Endothelial cell of umbilical vein (primary cell): ENCODE measurements around the gene WBP2. TPM values are rescaled to one million over a fixed set of nuclear protein-coding genes. Genes with fewer than 3 reads are reported as not detected.
A peak's percentile ranks its signal among the peaks of the same experiment; 100 is the strongest.
"Not testable (repeated sequence)": the region's sequence is repeated elsewhere in the genome, so short reads cannot be mapped to it uniquely, and the experiment has no call there.

ENCODE experiments used
- BruUV-seq: library from RNA; stranded (reverse); fragments of 400-500 nt; replicated peaks from 2 replicates; lab custom pipeline; 2021; lab: Mats Ljungman, UMichigan
- CTCF ChIA-PET: fragments of 300-600, 350-600 bp; sonication (Branson Sonifier 250); formaldehyde crosslinking; loops from one replicate; lab custom pipeline; 2021; ENCODE audit warnings: antibody characterized with exemption, inconsistent platforms; lab: Charles Lee
- POLR2A ChIA-PET: fragments of 300-600, 350-600 bp; sonication (Branson Sonifier 250); formaldehyde crosslinking; loops from one replicate; lab custom pipeline; 2021; ENCODE audit warnings: antibody characterized with exemption, inconsistent platforms; lab: Charles Lee
- DNase-seq: peaks from one replicate; pipeline ENCODE4 v3.0.0-alpha.2; 2011; ENCODE audit warnings: low read depth, low spot score
- FAIRE-seq: peaks from 2 replicates; lab custom pipeline; 2011; peaks lifted over from hg19 to GRCh38; lab: Jason Lieb, UNC
- H2AFZ ChIP-seq: 2 replicates; pipeline ENCODE4 v1.6.0; 2012; ENCODE audit warnings: low read depth, low read length, control low read depth, inconsistent platforms
- H3K27ac ChIP-seq: 2 replicates; pipeline ENCODE4 v1.5.1; 2011; ENCODE audit warnings: low read depth, mild to moderate bottlenecking, control low read depth, low read length, moderate library complexity; ENCODE audit not compliant: insufficient read depth
- H3K27me3 ChIP-seq, 2 experiments: 2 replicates each; pipeline versions ENCODE4 v1.6.0 to v1.6.1; 2011; ENCODE audit warnings: low read length in 2 of 2, mixed read lengths in 1 of 2; ENCODE audit not compliant: control insufficient read depth in 2 of 2, insufficient read depth in 2 of 2
- H3K36me3 ChIP-seq, 2 experiments: 2 replicates in 1 of 2; 3 replicates in 1 of 2; pipeline ENCODE4 v1.5.1; 2011; ENCODE audit warnings: low read length in 2 of 2, mild to moderate bottlenecking in 1 of 2, moderate library complexity in 1 of 2; ENCODE audit not compliant: control insufficient read depth in 2 of 2, insufficient read depth in 2 of 2; ENCODE audit errors: extremely low read depth in 1 of 2
- H3K4me1 ChIP-seq: 3 replicates; pipeline ENCODE4 v1.5.1; 2011; ENCODE audit warnings: mild to moderate bottlenecking, low read length; ENCODE audit not compliant: control insufficient read depth, insufficient read depth; ENCODE audit errors: extremely low read depth
- H3K4me2 ChIP-seq: 2 replicates; pipeline ENCODE4 v1.6.1; 2011; ENCODE audit warnings: low read length, control low read depth, mixed read lengths; ENCODE audit not compliant: insufficient read depth
- H3K4me3 ChIP-seq, 3 experiments: fragments of 200-600 bp in 1 of 3; sonication (generic), shearing (Covaris generic) in 1 of 3; replicated peaks in 1 of 3; 2 replicates each; pipeline ENCODE4 v1.5.1; 2011 to 2016; ENCODE audit warnings: control low read depth in 3 of 3, low read length in 3 of 3, mild to moderate bottlenecking in 2 of 3, inconsistent platforms in 1 of 3, low read depth in 1 of 3, moderate library complexity in 1 of 3; ENCODE audit not compliant: insufficient read depth in 1 of 3
- H3K79me2 ChIP-seq: 2 replicates; pipeline ENCODE4 v1.6.0; 2012; ENCODE audit warnings: low read length, inconsistent platforms; ENCODE audit not compliant: control insufficient read depth, insufficient read depth
- H3K9ac ChIP-seq: replicated peaks from 2 replicates; pipeline ENCODE3; 2011; ENCODE audit warnings: low read length, control low read depth; ENCODE audit not compliant: insufficient read depth; ENCODE audit errors: extremely low read depth
- H3K9me1 ChIP-seq: replicated peaks from 3 replicates; pipeline ENCODE4 v1.6.0; 2011; ENCODE audit warnings: mild to moderate bottlenecking, low read length; ENCODE audit not compliant: control insufficient read depth, insufficient read depth; ENCODE audit errors: extremely low read depth
- H3K9me3 ChIP-seq: replicated peaks from 2 replicates; pipeline ENCODE4 v1.5.1; 2012; ENCODE audit warnings: low read length, inconsistent platforms; ENCODE audit not compliant: control insufficient read depth, insufficient read depth
- H4K20me1 ChIP-seq: replicated peaks from 2 replicates; pipeline ENCODE3; 2011; ENCODE audit warnings: mild to moderate bottlenecking, low read length; ENCODE audit not compliant: control insufficient read depth, insufficient read depth; ENCODE audit errors: extremely low read depth
- CTCF ChIP-seq, 2 donors: IDR thresholded peaks; 1 replicate in 1 of 2; 2 replicates in 1 of 2; pipeline ENCODE4 v1.5.1; 2011; ENCODE audit warnings: low read length in 2 of 2, mild to moderate bottlenecking in 2 of 2, moderate library complexity in 2 of 2, control low read depth in 1 of 2, inconsistent platforms in 1 of 2, low read depth in 1 of 2; ENCODE audit not compliant: insufficient read depth in 1 of 2; ENCODE audit errors: extremely low read depth in 1 of 2
- EZH2 ChIP-seq: IDR thresholded peaks from 2 replicates; pipeline ENCODE4 v1.6.1; 2012; ENCODE audit warnings: borderline replicate concordance, low read depth, mild to moderate bottlenecking, moderate library complexity, low read length, inconsistent platforms; ENCODE audit not compliant: severe bottlenecking
- FOS ChIP-seq: IDR thresholded peaks from 2 replicates; pipeline ENCODE4 v1.6.1; 2011; ENCODE audit warnings: mild to moderate bottlenecking, low read length, moderate library complexity, borderline replicate concordance; ENCODE audit not compliant: insufficient read depth
- GATA2 ChIP-seq: IDR thresholded peaks from 2 replicates; pipeline ENCODE4 v1.7.0; 2011; ENCODE audit warnings: low read depth, mild to moderate bottlenecking, moderate library complexity, mixed read lengths, low read length; ENCODE audit not compliant: insufficient read length, insufficient read depth
- JUN ChIP-seq: IDR thresholded peaks from 2 replicates; pipeline ENCODE4 v1.6.1; 2011; ENCODE audit warnings: borderline replicate concordance, low read depth; ENCODE audit not compliant: insufficient read length, insufficient read depth
- MAX ChIP-seq: IDR thresholded peaks from 2 replicates; pipeline ENCODE4 v1.6.1; 2011; ENCODE audit not compliant: insufficient read depth, insufficient read length
- MYC ChIP-seq: IDR thresholded peaks from one replicate; pipeline ENCODE4 v1.6.1; 2011; ENCODE audit warnings: mild to moderate bottlenecking, low read depth, low read length
- POLR2A ChIP-seq: IDR thresholded peaks from 2 replicates; pipeline ENCODE4 v1.6.1; 2012; ENCODE audit warnings: low read depth, mild to moderate bottlenecking, control low read depth, low read length
- POLR2AphosphoS5 ChIP-seq: IDR thresholded peaks from 2 replicates; pipeline ENCODE4 v1.6.1; 2012; ENCODE audit warnings: low read depth, mild to moderate bottlenecking, control low read depth, low read length, moderate library complexity; ENCODE audit not compliant: insufficient read depth
- dilution Hi-C: fragments of 300-500 bp; cut with MboI; formaldehyde crosslinking; loops from one replicate; pipeline ENCODE4 v1.15.0; 2019; ENCODE audit warnings: low sequenced_read_pairs; ENCODE audit not compliant: extremely low pct_ligation_motif_present
- intact Hi-C: fragments of 100-400 bp; cut with micrococcal nuclease; formaldehyde crosslinking; loops from one replicate; pipeline ENCODE4 v1.10.0; 2022
- polyA plus RNA-seq, 4 experiments: library from polyadenylated mRNA; depleted of rRNA in 3 of 4; stranded (reverse) in 3 of 4; unstranded in 1 of 4; fragments of >200 nt; gene quantifications; 2 replicates each; pipeline versions ENCODE4 v1.2.1 to v1.2.3, GENCODE V29; 2011 to 2012; ENCODE audit warnings: missing spikeins in 1 of 4
- total RNA-seq: library from RNA; stranded (reverse); gene quantifications from 2 replicates; pipeline ENCODE4 v1.2.3, GENCODE V29; 2021

The WBP2 gene
- total and polyA plus RNA-seq, 2 donors (not counting 3 experiments of a cell fraction or from before 2014, with no cell fraction given): 81.5 to 126 TPM

- Histone ChIP-seq H3K79me2 (no peaks in the 10 kb centered on the region), H2AFZ (no peak overlapping the region), H3K9ac (no peak overlapping the region), H3K4me2 (no peak overlapping the region), H3K9me3 (no peaks in the 10 kb centered on the region), H3K9me1 (no peaks in the 10 kb centered on the region), H3K36me3 (no peaks in the 10 kb centered on the region), H3K4me3 (no peak overlapping the region), H4K20me1 (no peaks in the 10 kb centered on the region), H3K27ac (no peak overlapping the region), H3K4me1 (peaks cover 10% of the 10 kb centered on the region), H3K27me3 (no peaks in the 10 kb centered on the region)
- ChIA-PET CTCF (interaction anchor here (1.1 to 11.3 kb wide), 11 partner anchors 12 to 112 kb away, joined by 3 to 241 read pairs (median 5); partner anchors contain the start of genes GALK1, TRIM47 and TRIM65), POLR2A (no interaction called here)
- intact Hi-C loops (no loop called here), dilution Hi-C loops (no loop called here)
- TF ChIP-seq GATA2 (no peak), MYC (no peak), EZH2 (no peak), FOS (no peak), MAX (no peak), JUN (no peak), CTCF (IDR thresholded peaks at IDR 0.05; ENCODE audit: extremely low read depth in 1 of 2, insufficient read depth in 1 of 2, low read depth in 1 of 2, low read length in 2 of 2) (no peak), POLR2AphosphoS5 (no peak), POLR2A (no peak)
- no TSS peak for BruUV-seq
- FAIRE-seq: no peak
- no peak for DNase-seq
Observed at GRCh38 chr17:75861927-75862317, 6.8 kb upstream of the WBP2 start.

GRCh38 chr17:75859358-75859757, 4.2 kb upstream of the WBP2 start:
- FAIRE-seq, H3K9ac ChIP-seq, H3K4me3 ChIP-seq, H3K79me2 ChIP-seq, dilution Hi-C loops, H3K9me3 ChIP-seq, H3K27me3 ChIP-seq, BruUV-seq, intact Hi-C loops, H3K36me3 ChIP-seq, DNase-seq, H3K9me1 ChIP-seq, H3K4me2 ChIP-seq, H4K20me1 ChIP-seq, H2AFZ ChIP-seq: not testable (repeated sequence)
- Histone ChIP-seq H3K27ac (peak overlapping the region; percentile 93), H3K4me1 (peaks cover 22% of the 10 kb centered on the region)
- ChIA-PET POLR2A (interaction anchor here (1.0 to 2.5 kb wide), 4 partner anchors 10 to 79 kb away, joined by 5 to 17 read pairs (median 9); a partner anchor contains a TSS), CTCF (interaction anchor here (0.6 to 11.3 kb wide), 8 partner anchors 11 to 95 kb away, joined by 3 to 241 read pairs (median 5); partner anchors contain the start of genes GALK1 and TRIM47)
